A549 (cell line): ENCODE results near the gene MYO10.

ENCODE experiments used
- CTCF ChIP-seq: fragments of >200 bp; sonication (Bioruptor Twin); formaldehyde crosslinking; IDR thresholded peaks from 3 replicates; pipeline ENCODE4 v1.5.1; 2016
- EHF ChIP-seq: fragments of 250-450 bp; sonication (Bioruptor Pico); IDR thresholded peaks from 2 replicates; pipeline ENCODE4 v1.5.0; 2020; ENCODE audit warnings: mild to moderate bottlenecking
- FOSL2 ChIP-seq, 2 experiments: fragments of 450-650 bp in 1 of 2; fragments of >200 bp in 1 of 2; sonication (Bioruptor Twin) in 1 of 2; formaldehyde crosslinking; IDR thresholded peaks; 2 replicates each; pipeline versions ENCODE4 v1.5.0 to v1.6.1; 2016 to 2020; ENCODE audit warnings: mild to moderate bottlenecking in 1 of 2, moderate library complexity in 1 of 2
- HDAC2 ChIP-seq: fragments of 200-600 bp; sonication (generic); IDR thresholded peaks from 2 replicates; pipeline ENCODE4 v1.6.1; 2016
- NFE2L2 ChIP-seq: fragments of 150-350 bp; conservative IDR thresholded peaks from 2 replicates; pipeline ENCODE4 v1.6.1; 2014; ENCODE audit warnings: low read length
- POLR2A ChIP-seq: IDR thresholded peaks from 2 replicates; pipeline ENCODE4 v1.6.1; 2012; ENCODE audit warnings: mild to moderate bottlenecking, low read length
- RNF2 ChIP-seq: fragments of 200-600 bp; sonication (generic); IDR thresholded peaks from 2 replicates; pipeline ENCODE4 v1.6.1; 2016; ENCODE audit warnings: low read depth, mild to moderate bottlenecking, antibody characterized with exemption, moderate library complexity, borderline replicate concordance

DNA sequence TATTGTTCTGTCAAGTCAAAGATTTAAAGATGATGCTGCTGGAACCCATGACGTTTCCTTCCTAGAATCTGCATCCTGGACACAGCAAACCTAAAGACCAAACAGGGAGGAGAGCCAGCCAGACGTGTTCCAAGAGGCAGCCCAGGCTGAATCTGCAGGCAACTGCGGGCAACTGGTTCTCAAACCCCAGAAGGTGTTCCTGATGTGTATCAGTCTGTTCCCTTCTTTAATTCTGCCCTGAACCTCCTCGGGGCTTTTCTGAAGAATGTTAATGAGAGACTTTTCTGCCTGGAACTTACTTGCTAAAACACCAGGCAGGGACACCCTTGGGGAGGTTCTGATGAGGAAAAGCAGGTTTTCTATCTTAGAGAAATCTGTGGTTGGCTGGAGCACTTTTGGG is 186.5 kb downstream of the MYO10 start:
- no peak for TF ChIP-seq CTCF
- TF ChIP-seq HDAC2, result no peak
- TF ChIP-seq EHF (CRISPR knock-in tag), result no peak
- TF ChIP-seq POLR2A, result no peak
- TF ChIP-seq FOSL2 (IDR thresholded peaks at IDR 0.05), result no peak
- no peak for TF ChIP-seq FOSL2 (CRISPR knock-in tag; IDR thresholded peaks at IDR 0.05)
- no peak for TF ChIP-seq RNF2
- no peak for TF ChIP-seq NFE2L2
